Fibroblast of pulmonary artery (primary cell): ENCODE results near the gene KNCN.

Source experiments
- DNase-seq: peaks from one replicate; pipeline ENCODE4 v3.0.0-alpha.2; 2010; ENCODE audit warnings: low read depth
- H3K4me3 ChIP-seq: replicated peaks from 2 replicates; pipeline ENCODE4 v1.5.1; 2011; ENCODE audit warnings: low read depth, mild to moderate bottlenecking, control low read depth, low read length, moderate library complexity
- CTCF ChIP-seq: IDR thresholded peaks from 2 replicates; pipeline ENCODE4 v1.5.1; 2011; ENCODE audit warnings: mild to moderate bottlenecking, control low read depth, low read length, inconsistent platforms; ENCODE audit errors: missing control alignments

Gene KNCN

GRCh38 chr1:46545784-46546183, 5.7 kb downstream of the KNCN start:
- no peak overlapping the region for H3K4me3 ChIP-seq
- no peak for TF ChIP-seq CTCF
- DNase-seq: no peak

GRCh38 chr1:46544561-46545240, 6.7 kb downstream of the KNCN start:
- no peak for TF ChIP-seq CTCF
- no peak for DNase-seq
- H3K4me3 ChIP-seq: no peak overlapping the region

- no peak for DNase-seq
- TF ChIP-seq CTCF: no peak
- no peak overlapping the region for H3K4me3 ChIP-seq
Observed at GRCh38 chr1:46543761-46544560, 7.5 kb downstream of the KNCN start.

GRCh38 chr1:46543382-46543760, 8.1 kb downstream of the KNCN start:
- no peak for DNase-seq
- no peak overlapping the region for H3K4me3 ChIP-seq
- TF ChIP-seq CTCF: no peak

- H3K4me3 ChIP-seq: no peak overlapping the region
- peak; percentile 69 for DNase-seq
- no peak for TF ChIP-seq CTCF
Observed at GRCh38 chr1:46539972-46540371, 11.5 kb downstream of the KNCN start.

GRCh38 chr1:46538147-46538546, 13.3 kb downstream of the KNCN start:
- DNase-seq: no peak
- no peak overlapping the region for H3K4me3 ChIP-seq
- TF ChIP-seq CTCF: no peak
